Vagina (tissue), 2 donors: Measurements from ENCODE around the gene ADCY9.

ENCODE experiments used
- CTCF ChIP-seq, 3 experiments: fragments of 450-650 bp in 2 of 3; fragments of 200-600 bp in 1 of 3; sonication (generic) in 1 of 3; IDR thresholded peaks; one replicate each; pipeline ENCODE4 v1.5.1; 2017 to 2019; ENCODE audit warnings: antibody characterized with exemption in 3 of 3, mild to moderate bottlenecking in 2 of 3, moderate library complexity in 2 of 3
- POLR2A ChIP-seq, 2 donors: fragments of 450-650 bp; IDR thresholded peaks; one replicate each; pipeline ENCODE4 v1.6.1; 2017; ENCODE audit warnings: antibody characterized with exemption in 2 of 2, mild to moderate bottlenecking in 2 of 2, moderate library complexity in 2 of 2

GRCh38 chr16:3979070-3979469 is 137.2 kb downstream of the ADCY9 start:
- TF ChIP-seq CTCF (IDR thresholded peaks at IDR 0.05) (no peak), POLR2A (IDR thresholded peaks at IDR 0.05) (no peak)
